IPS DF 6.9 (cell line): ENCODE measurements around the gene ZNF155.

ENCODE experiments used
- DNase-seq: peaks from one replicate; pipeline ENCODE4 v3.0.0-alpha.2; 2013; ENCODE audit warnings: low read depth, low spot score
- H3K27ac ChIP-seq: one replicate; pipeline ENCODE4 v1.5.1; 2013; ENCODE audit warnings: low read length, control low read depth
- H3K27me3 ChIP-seq: 2 replicates; pipeline ENCODE4 v1.6.1; 2013; ENCODE audit warnings: mild to moderate bottlenecking, low read length; ENCODE audit not compliant: control insufficient read depth, insufficient read depth
- H3K36me3 ChIP-seq: 2 replicates; pipeline ENCODE4 v1.6.1; 2013; ENCODE audit warnings: low read length; ENCODE audit not compliant: control insufficient read depth, insufficient read depth
- H3K4me1 ChIP-seq: 2 replicates; pipeline ENCODE4 v1.6.1; 2013; ENCODE audit warnings: low read length; ENCODE audit not compliant: control insufficient read depth, insufficient read depth
- H3K4me3 ChIP-seq: 2 replicates; pipeline ENCODE4 v1.5.1; 2013; ENCODE audit warnings: mild to moderate bottlenecking, low read length
- H3K9me3 ChIP-seq: 2 replicates; pipeline ENCODE4 v1.6.1; 2013; ENCODE audit warnings: low read length, inconsistent platforms; ENCODE audit not compliant: control insufficient read depth, insufficient read depth
- WGBS: extraction: QIAGEN DNeasy Blood & Tissue Kit; methylation state at CpG from one replicate; pipeline ENCODE4 v1.1.7; 2013; ENCODE audit warnings: mixed read lengths, missing lambda C conversion rate; ENCODE audit not compliant: insufficient read length, insufficient coverage; 5-methylcytosine and 5-hydroxymethylcytosine counted together

The ZNF155 gene

GRCh38 chr19:43957891-43958290, 26.1 kb upstream of the ZNF155 start:
- no CpG with 5 or more reads among the region's 3 CpGs for WGBS
- peaks cover 6% of the 10 kb centered on the region for H3K9me3 ChIP-seq
- H3K27ac ChIP-seq: no peak overlapping the region
- H3K4me3 ChIP-seq: no peak overlapping the region
- DNase-seq: no peak
- H3K27me3 ChIP-seq: no peaks in the 10 kb centered on the region
- no peaks in the 10 kb centered on the region for H3K36me3 ChIP-seq
- no peaks in the 10 kb centered on the region for H3K4me1 ChIP-seq

GRCh38 chr19:43960411-43960810, 23.6 kb upstream of the ZNF155 start:
- no peak for DNase-seq
- no CpG with 5 or more reads among the region's 4 CpGs for WGBS
- peaks cover 6% of the 10 kb centered on the region for H3K9me3 ChIP-seq

GRCh38 chr19:43966079-43966694, 17.8 kb upstream of the ZNF155 start:
- DNase-seq: no peak
- Histone ChIP-seq H3K4me1 (no peaks in the 10 kb centered on the region), H3K36me3 (peaks cover 34% of the 10 kb centered on the region; the same call in 1 of the 2 replicates), H3K4me3 (no peak overlapping the region), H3K9me3 (peaks cover 29% of the 10 kb centered on the region), H3K27me3 (no peaks in the 10 kb centered on the region), H3K27ac (no peak overlapping the region)
- no CpG with 5 or more reads among the region's 3 CpGs for WGBS

More at GRCh38 chr19:43960411-43960810, 23.6 kb upstream of the ZNF155 start:
- no peak overlapping the region for H3K27ac ChIP-seq
- no peaks in the 10 kb centered on the region for H3K27me3 ChIP-seq
- H3K4me1 ChIP-seq: no peaks in the 10 kb centered on the region
- H3K36me3 ChIP-seq: peaks cover 10% of the 10 kb centered on the region; the same call in 1 of the 2 replicates
- no peak overlapping the region for H3K4me3 ChIP-seq

DNA sequence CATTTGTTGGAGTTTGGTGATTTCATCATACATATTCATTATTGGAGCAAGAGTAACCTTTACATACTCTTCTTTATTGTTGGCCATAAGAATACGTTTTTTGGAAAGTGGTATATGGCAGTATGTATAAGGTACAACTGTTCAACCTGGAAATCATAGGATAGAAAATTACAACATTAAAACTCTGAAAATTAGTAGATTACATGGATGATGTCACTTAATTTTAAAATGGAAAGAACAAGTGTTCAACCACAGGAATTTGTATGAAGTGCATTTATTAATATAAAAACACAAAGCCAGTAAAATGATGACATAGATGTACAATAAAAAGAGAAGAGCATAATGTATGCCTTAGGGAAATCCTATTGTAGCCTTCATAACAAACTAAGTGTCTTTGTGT, 7.3 kb upstream of the ZNF155 start:
- Histone ChIP-seq H3K27ac (no peak overlapping the region), H3K36me3 (no peaks in the 10 kb centered on the region), H3K4me3 (no peak overlapping the region), H3K9me3 (peaks cover 1% of the 10 kb centered on the region), H3K4me1 (no peaks in the 10 kb centered on the region), H3K27me3 (no peaks in the 10 kb centered on the region)
- DNase-seq: no peak
- no CpG with 5 or more reads among the region's 1 CpG for WGBS

DNA sequence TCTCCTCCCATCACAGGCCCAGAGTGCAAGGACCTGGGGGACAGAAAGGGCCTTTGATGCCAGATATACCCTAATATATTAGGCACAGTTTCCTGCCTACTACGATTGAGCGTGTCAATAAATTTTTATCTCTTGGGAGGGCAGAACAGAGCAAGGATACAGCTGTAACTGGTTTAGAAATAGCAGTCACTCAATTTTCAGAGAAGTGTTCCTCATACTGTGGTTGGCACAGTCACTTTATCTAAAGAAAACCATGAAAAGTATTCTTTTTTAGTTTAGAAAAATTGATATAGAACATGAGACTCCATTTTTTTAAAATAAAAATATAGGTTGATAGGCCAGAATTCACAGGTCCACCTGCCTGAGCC, 460 bp upstream of the ZNF155 start:
- no peak for DNase-seq
- H3K4me3 ChIP-seq: no peak overlapping the region
- no CpG with 5 or more reads among the region's 2 CpGs for WGBS
- no peaks in the 10 kb centered on the region for H3K36me3 ChIP-seq
- H3K9me3 ChIP-seq: no peaks in the 10 kb centered on the region
- no peak overlapping the region for H3K27ac ChIP-seq
- H3K27me3 ChIP-seq: no peaks in the 10 kb centered on the region
- no peaks in the 10 kb centered on the region for H3K4me1 ChIP-seq

- H3K9me3 ChIP-seq: no peaks in the 10 kb centered on the region
- H3K4me1 ChIP-seq: no peaks in the 10 kb centered on the region
- H3K27me3 ChIP-seq: no peaks in the 10 kb centered on the region
- H3K27ac ChIP-seq: no peak overlapping the region
- no peaks in the 10 kb centered on the region for H3K36me3 ChIP-seq
- no CpG with 5 or more reads among the region's 14 CpGs for WGBS
- DNase-seq: no peak
- H3K4me3 ChIP-seq: peak overlapping the region; percentile 95; the same call in 1 of the 2 replicates
Measured at GRCh38 chr19:43984687-43985000, 656 bp downstream of the ZNF155 start.

GRCh38 chr19:43997631-43998290, 13.8 kb downstream of the ZNF155 start:
- no peak for DNase-seq
- no peaks in the 10 kb centered on the region for H3K9me3 ChIP-seq
- no CpG with 5 or more reads among the region's 10 CpGs for WGBS
- no peak overlapping the region for H3K27ac ChIP-seq
- no peak overlapping the region for H3K4me3 ChIP-seq
- H3K36me3 ChIP-seq: no peaks in the 10 kb centered on the region; the same call in 1 of the 2 replicates
- H3K27me3 ChIP-seq: no peaks in the 10 kb centered on the region
- no peaks in the 10 kb centered on the region for H3K4me1 ChIP-seq

GRCh38 chr19:44002212-44002565, 18.2 kb downstream of the ZNF155 start:
- H3K9me3 ChIP-seq: no peaks in the 10 kb centered on the region
- no peaks in the 10 kb centered on the region for H3K27me3 ChIP-seq
- H3K36me3 ChIP-seq: no peaks in the 10 kb centered on the region
- no peaks in the 10 kb centered on the region for H3K4me1 ChIP-seq
- H3K27ac ChIP-seq: no peak overlapping the region
- H3K4me3 ChIP-seq: peak overlapping the region; percentile 76; the same call in 1 of the 2 replicates
- no CpG with 5 or more reads among the region's 8 CpGs for WGBS
- DNase-seq: no peak

DNA sequence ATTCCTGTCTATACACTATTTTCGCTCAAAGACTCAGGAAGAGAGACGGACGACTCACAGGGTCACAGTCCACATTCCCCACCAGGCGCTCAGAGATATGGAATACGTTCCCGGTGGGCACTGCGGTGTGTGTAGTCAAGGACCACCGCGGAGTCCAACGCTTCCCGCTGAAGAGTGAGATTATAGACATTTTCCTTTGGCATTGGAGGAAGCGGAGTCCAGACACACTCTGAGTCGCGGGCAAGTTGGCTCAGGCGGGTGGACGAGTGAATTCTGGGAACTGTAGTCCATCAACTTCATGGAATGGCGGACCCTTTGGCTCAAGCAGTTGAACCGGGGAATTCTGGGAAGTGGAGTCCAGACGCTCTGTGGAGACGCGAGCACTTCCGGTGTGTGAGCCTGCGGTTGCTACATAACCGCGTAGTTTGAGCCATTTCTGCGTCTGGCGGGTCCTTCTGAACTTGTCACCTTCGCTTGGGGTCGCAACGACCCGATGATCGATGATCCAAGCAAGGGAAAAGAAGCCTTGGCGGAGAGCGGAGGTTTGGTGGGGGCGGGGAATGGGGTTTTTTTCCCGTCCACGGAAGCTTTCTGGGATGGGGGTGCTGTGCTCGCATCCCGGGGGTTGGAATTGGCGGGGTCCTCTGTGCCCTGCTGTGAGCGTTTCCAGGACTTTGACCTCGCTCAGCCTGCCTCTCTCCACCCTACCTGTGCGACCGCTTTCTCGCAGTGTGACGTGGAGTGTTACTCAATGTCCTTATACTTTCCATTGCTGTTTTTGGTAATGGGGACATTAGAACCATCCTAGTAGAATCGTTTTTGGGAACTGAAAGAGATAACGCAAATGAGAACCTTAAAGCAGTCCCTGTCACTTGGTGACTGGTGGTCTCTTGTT, 18.8 kb downstream of the ZNF155 start, which contains the start of gene ZNF230:
Gene ZNF230 (plus strand): TSS at position 392 of the 895 bp plus-strand sequence. CDS start 4,122 bp downstream, outside the sequence.
- Histone ChIP-seq H3K4me3 (peak within 1 kb of the TSS; percentile 76; the same call in 1 of the 2 replicates), H3K27ac (no peak within 1 kb of the TSS), H3K9me3 (no peaks in the 10 kb centered on the region), H3K36me3 (no peaks in the 10 kb centered on the region), H3K27me3 (no peaks in the 10 kb centered on the region), H3K4me1 (no peaks in the 10 kb centered on the region)
- peak; percentile 89 for DNase-seq
- WGBS: no CpG with 5 or more reads among the region's 48 CpGs

GRCh38 chr19:44003461-44004009, 19.5 kb downstream of the ZNF155 start:
- WGBS: no CpG with 5 or more reads among the region's 15 CpGs
- peak overlapping the region; percentile 76; the same call in 1 of the 2 replicates for H3K4me3 ChIP-seq
- no peak overlapping the region for H3K27ac ChIP-seq
- no peaks in the 10 kb centered on the region for H3K27me3 ChIP-seq
- no peaks in the 10 kb centered on the region for H3K4me1 ChIP-seq
- H3K36me3 ChIP-seq: 0 out of 2 replicates have a peak, but pooled peaks cover 1% of the 10 kb centered on the region
- no peak for DNase-seq
- H3K9me3 ChIP-seq: no peaks in the 10 kb centered on the region
